Medulla oblongata (tissue), 1 donor: ENCODE measurements around the gene MAGEE1.

ENCODE experiments used
- DNase-seq: peaks from one replicate; pipeline ENCODE4 v3.0.0-alpha.2; 2015; ENCODE audit errors: extremely low spot score

Gene MAGEE1

GRCh38 chrX:76427560-76428242, at the start of gene MAGEE1:
Gene MAGEE1 (plus strand): TSS chrX:76427710. CDS start chrX:76427931, 221 bp downstream.
- DNase-seq: peak; percentile 78

- no peak for DNase-seq
These were observed 28.5 kb upstream of the MAGEE1 start for GRCh38 chrX:76398970-76399369.

DNA sequence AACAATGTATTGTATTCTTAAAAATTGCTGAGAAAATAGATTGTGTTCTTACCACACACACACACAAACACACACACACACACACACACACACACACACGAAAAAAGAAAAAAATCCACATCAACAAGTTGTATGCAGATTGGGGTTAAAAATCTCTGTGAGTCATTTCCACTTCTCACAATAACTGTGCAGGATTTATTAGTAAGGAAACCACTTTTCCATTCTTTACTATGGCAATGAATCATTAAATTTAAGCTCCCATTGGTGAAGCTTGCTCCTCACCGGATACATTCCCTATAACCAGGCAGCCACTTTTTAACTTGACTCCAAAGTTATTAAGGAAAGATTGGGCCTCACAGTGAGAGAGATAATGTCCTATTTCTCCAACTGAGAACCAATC, 19.7 kb upstream of the MAGEE1 start:
- DNase-seq: no peak

GRCh38 chrX:76420237-76420636, 7.3 kb upstream of the MAGEE1 start:
- DNase-seq: no peak

DNA sequence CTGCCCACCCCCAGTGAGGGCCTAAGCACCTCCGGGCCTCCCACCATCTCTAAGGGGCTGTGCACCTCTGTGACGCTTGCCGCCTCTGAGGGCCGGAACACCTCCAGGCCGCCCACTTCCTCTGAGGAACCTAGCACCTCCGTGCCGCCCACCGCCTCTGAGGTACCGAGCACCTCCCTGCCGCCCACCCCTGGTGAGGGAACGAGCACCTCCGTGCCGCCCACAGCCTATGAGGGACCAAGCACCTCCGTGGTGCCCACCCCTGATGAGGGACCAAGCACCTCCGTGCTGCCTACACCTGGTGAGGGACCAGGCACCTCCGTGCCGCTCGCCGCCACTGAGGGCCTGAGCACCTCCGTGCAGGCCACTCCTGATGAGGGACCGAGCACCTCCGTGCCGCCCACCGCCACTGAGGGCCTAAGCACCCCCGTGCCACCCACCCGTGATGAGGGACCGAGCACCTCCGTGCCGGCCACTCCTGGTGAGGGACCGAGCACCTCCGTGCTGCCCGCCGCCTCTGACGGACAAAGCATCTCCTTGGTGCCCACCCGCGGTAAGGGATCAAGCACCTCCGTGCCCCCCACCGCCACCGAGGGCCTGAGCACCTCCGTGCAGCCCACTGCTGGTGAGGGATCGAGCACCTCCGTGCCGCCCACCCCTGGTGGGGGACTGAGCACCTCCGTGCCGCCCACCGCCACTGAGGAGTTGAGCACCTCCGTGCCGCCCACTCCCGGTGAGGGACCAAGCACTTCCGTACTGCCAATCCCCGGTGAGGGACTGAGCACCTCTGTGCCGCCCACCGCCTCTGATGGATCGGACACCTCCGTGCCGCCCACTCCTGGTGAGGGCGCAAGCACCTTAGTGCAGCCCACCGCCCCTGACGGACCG, 977 bp downstream of the MAGEE1 start:
- no peak for DNase-seq

GRCh38 chrX:76433219-76433618, 5.7 kb downstream of the MAGEE1 start:
- no peak for DNase-seq

DNA sequence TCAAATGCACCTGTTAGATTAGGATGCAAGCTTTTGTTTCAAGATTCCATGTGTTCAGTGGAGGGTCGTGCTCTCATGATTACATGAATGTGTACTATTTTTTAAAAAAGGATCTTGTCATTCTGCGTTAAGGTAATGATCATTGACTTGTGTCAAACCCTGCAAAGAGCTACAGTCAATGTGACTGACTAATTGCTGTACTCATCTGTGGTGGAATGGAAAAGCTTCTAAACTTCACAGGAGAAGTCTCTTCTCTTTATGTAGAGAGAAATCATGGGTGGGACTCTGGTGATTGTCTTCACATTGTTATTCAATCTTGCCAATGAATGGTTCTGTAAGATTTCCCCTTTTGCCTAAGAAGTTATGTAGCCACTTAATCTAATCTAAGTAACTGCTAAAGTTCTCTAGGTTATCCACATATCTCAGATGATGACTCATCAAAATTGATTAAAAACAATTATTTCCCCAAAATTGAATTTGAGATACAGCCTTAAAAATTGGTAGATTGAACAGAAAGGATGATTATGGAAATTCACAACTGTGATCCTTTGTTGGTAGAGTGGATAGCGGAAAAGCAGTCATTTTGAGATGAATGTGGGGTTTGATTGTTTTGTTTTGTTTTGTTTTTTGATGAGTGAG, 6.7 kb downstream of the MAGEE1 start:
- no peak for DNase-seq

GRCh38 chrX:76439188-76439587, 11.7 kb downstream of the MAGEE1 start:
- DNase-seq: no peak

DNA sequence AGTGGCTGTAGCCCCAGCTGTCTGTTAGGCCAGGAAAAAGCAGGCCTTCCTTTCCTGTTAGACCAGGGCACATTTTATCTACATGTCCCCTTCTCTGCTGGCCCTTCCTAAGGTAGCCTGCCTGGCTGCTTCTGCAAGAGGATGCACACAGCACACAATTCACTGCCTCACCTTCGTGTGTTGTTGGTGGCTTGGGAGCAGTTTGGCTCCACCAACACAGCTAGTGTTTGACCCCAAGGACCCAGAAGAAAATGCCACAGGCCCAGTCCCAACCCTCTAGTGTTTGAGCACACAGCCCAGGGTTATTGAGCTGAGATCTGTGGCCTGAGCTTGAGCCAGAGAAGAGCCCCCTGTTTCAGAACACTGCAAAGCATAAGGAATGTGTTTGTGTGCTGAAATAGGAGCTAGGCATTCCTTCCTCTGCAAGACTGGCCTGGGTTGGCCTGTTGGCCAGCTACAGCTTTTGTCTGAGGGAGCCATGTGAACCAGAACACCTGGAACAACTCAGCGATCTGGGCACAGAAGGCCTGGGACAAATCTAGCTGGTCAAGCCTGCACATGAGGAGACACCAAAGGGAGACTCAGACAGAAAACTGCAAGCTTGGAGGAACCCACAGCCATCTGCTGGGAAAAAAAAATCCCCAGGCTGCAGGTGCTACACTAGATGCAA, 26.4 kb downstream of the MAGEE1 start:
- DNase-seq: no peak

GRCh38 chrX:76454456-76454927, 27.0 kb downstream of the MAGEE1 start:
- peak; percentile 19 for DNase-seq

DNA sequence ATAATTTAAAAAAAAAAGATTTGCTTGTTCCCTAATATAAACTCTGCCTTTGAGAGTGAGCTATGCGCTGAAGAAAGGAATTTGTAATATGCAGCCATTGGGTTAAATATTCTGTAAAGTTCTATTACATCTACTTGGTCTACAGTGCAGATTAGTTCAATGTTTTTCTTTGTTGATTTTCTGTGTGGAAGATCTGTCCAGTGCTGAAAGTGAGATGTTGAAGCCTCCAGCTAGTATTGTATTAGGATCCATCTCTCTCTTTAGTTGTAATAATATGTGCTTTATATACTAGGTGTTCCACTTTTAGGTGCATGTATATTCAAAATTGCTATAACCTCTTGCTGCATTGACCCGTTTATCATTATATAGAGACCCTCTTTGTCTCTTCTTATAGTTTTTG, 49.8 kb downstream of the MAGEE1 start:
- DNase-seq: no peak
